ENCODE results near the gene CALU.

The CALU gene

DNA sequence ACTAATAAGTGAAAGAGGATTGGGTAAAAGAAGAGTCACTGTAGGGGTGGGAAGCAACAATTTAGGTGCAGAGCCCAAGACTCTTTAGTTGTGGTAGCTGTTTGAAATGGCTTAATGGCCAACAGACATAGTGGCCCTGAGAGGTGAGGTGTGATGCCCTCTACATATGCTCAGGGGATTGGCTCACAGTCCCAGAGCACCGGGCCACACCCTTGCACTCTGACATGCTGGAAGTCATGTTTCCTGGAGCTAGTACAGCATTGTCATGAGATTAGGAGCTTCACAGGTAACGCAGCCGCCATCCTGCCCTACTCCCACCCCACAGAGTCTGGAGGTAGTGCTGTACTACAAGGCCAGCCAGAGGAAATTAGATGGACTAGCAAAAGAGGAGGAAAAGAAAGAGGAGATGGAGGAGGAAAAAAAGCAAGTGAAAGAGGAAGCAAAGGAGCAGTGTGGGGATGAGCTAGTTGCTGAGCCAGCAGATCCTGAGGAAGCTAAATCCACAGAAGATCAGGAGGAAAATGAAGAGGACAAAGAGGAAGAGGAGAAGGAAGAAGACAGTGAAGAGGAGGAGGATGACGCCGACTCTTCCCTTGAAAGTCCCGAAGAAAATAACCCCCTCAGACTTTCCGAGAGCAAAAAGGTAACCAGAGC, 76.3 kb downstream of the CALU start:
- Histone ChIP-seq H3K9me3 (no peaks in the 10 kb centered on the region), H3K9ac (no peak overlapping the region), H3K4me2 (no peak overlapping the region), H3K27me3 (no peaks in the 10 kb centered on the region), H3K36me3 (peaks cover 34% of the 10 kb centered on the region), H3K4me3 (no peak overlapping the region), H3K27ac (no peak overlapping the region), H3K4me1 (peaks cover 7% of the 10 kb centered on the region; the same call in 1 of the 2 replicates), H4K20me1 (no peaks in the 10 kb centered on the region)
- TF ChIP-seq Cebpa-rat (IDR thresholded peaks at IDR 0.05), result no peak

DNA sequence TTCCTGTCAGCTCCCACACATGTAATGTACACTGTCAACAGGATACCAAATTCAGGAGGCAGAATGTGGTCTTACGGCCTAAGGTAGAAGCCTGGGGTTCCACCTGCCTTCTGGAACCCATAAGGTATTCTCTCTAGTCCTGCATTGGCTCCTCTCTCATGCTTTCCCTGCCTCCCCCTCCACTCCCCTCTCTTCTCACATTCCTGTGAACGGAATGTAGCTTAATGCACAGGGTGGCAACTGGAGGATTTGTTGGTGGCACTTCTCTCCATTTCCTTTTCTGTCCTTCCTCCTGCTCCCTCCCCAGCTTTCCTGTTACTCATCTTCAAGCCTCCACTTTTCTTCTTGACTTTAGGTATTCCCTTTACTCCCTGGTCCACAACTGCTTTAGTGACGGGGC, 79.5 kb downstream of the CALU start:
- no peak for TF ChIP-seq Cebpa-rat (IDR thresholded peaks at IDR 0.05)

More for the DNA sequence above, 79.5 kb downstream of the CALU start:
- peaks cover 7% of the 10 kb centered on the region; the same call in 1 of the 2 replicates for H3K4me1 ChIP-seq
- no peak overlapping the region for H3K4me3 ChIP-seq
- H3K9ac ChIP-seq, result no peak overlapping the region
- H3K9me3 ChIP-seq, result no peaks in the 10 kb centered on the region
- H3K4me2 ChIP-seq, result no peak overlapping the region
- H3K36me3 ChIP-seq, result 0 out of 2 replicates have a peak, but pooled peaks cover 8% of the 10 kb centered on the region
- no peaks in the 10 kb centered on the region for H4K20me1 ChIP-seq
- H3K27ac ChIP-seq, result no peak overlapping the region
- no peaks in the 10 kb centered on the region for H3K27me3 ChIP-seq
